NCI-H82 (cell line): ENCODE results near the gene DYNC1I1.

Source experiments
- DNase-seq: peaks from one replicate; lab custom pipeline; 2025; lab: John Stamatoyannopoulos, UW

The DYNC1I1 gene

DNA sequence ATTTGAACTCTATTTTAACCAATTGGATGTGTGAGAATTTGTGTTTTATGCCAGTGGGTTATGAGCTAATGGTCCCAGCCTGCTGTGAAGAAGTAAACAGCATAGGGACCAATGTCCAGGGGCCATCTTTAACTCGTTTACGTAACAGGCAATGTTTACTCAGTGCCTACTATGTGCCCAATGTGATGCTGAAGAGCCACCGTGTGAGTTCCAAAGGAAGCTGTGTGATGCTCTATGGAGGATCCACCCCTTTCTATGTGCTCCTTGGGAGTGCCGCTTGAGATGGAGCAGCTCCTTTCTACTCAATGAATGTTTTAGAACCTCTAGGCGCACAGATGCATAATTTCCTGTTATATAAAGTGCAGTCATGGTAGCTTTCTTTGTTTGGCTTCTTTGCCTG lies 21.3 kb downstream of the DYNC1I1 start:
- DNase-seq: no peak

DNA sequence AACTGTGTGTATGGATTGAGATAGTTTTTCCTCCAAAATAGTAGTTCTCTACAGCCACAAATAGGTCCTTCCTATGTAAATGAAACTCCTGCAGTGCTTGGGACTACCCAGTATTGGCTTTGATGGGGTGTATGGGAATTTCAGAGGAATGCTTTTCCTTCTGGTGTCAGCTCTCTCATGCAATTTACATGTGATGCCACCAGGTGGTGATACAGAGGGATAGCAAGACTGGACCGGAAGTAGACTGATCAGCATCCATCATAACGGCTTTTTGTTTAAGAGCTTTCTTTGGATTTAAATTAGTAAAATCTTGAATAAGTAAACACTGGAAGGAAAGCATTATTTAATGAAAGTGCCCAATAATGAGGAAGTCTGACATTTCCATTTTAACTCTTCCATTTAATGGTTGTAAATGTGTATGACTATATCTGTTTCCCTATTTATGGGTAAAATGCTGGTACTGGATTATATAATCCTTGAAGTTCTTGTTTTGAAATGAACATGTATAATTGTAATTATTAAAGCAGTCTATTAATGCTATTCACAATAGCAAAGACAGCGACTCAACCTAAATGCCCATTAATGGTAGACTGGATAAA lies 22.7 kb downstream of the DYNC1I1 start:
- peak; percentile 66 for DNase-seq

DNA sequence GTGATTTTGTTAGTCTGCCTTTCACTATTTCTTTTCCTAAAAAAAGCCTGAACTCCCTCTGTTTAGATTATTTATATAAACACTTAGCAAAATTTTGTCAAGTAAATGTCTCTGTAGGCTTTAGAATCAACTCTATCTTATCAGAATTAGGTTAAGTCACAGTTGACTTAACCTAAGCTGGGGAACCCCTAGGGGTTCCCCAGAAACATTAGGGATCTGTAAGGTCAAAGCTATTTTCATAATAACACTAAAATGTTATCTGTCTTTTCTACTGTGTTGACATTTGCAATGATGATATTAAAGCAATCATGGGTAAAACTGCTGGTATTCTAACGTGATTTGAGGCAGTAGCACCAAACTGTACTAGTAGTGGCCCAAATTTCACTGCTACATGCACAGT lies 24.3 kb downstream of the DYNC1I1 start:
- no peak for DNase-seq

DNA sequence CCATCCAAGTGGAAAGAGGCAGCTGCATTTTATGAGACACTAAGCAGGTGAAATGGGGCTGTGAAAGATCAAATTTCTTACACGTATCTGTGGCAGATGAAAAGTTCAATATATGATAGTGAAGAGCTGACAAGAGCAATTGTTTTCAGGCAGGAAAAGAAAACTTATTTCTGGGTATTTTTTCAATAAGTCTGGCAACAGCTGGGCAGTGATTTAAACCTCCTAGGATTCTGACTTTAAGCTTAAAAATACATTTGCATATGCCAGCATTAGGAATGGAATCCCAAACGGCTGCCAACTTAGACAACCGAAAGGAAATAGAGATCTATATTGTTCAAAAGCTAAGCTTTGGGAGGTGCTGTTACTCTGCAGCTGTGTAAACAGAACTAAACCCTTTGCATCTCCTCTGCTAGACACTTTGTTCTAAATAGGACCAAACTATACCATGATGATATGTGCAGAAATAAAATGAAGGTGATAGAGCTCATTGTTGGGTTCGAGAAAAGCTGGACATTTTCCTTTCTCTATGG lies 26.1 kb downstream of the DYNC1I1 start:
- DNase-seq: no peak

DNA sequence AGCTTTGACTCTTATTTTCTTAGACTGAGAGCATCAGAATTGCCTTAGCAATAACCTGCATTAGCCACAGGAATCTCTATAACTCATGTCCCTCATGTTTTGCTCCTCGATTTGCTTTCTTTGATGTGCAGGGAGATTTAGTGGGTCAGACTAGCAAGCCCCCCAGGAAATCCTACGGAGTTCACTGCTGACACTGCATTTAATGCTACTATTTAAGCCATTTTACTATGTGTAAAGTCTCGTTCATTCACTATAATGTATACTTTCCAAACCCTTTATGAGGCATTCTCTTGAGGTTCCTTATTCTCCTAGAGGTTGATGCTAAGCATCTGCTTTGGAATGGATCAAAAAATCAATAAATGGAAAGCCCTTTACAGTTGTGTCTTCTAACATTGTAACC lies 28.4 kb downstream of the DYNC1I1 start:
- DNase-seq: no peak

DNA sequence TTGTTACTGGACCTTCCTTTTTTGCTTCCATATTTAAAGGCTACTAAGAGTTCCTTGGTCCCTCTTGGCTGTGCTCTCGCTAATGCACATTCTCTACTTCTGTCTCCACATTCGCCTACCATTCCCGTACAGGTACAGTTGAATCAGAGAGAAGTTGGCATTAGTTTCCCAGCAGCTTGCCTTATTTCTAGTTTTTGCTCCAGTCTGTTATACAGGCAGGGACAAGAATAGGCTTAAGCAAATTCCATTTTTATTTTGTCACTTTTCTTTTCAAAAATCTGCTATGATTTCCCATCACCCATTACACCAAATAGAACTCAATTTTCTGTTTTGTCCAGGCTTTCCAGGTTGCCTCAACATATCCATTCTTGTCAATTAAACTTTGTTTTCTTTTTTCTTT lies 29.9 kb downstream of the DYNC1I1 start:
- no peak for DNase-seq

DNA sequence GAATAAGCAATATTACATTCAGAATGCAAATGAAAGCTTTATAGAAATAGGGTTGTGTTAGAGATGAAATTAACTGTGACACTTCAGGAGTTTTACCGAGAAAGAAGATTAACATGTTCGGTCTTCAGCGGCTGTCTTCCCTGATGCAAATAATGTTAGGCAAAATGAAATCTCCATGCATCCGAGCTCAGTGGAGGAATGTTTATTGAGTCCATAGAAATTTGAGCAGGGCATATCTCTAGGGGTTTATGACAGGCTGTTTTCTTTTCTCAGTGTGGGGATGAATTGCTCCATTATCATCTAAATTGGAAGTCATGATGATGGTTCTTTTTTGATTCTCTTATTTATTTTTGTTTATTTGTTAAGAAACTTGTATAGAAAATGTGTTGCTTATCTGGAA lies 31.7 kb downstream of the DYNC1I1 start:
- DNase-seq: no peak

DNA sequence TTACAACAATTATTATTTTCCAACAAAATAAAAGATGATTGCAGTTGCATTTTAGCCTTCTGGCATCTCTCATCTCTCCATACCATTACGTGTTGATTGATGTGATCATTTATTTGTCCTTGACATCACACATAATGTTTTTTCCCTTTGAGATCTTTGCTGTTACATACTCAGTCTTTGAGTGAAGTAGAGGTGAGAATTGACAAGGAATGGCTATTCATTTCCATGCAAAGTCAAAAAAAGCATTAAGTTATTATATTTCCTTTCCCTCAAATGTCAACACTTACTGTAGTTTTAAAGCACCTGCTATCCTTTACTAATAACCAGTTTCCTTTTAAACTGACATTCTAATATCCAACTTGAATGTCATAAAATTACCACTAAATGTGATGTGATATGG lies 33.6 kb downstream of the DYNC1I1 start:
- no peak for DNase-seq

DNA sequence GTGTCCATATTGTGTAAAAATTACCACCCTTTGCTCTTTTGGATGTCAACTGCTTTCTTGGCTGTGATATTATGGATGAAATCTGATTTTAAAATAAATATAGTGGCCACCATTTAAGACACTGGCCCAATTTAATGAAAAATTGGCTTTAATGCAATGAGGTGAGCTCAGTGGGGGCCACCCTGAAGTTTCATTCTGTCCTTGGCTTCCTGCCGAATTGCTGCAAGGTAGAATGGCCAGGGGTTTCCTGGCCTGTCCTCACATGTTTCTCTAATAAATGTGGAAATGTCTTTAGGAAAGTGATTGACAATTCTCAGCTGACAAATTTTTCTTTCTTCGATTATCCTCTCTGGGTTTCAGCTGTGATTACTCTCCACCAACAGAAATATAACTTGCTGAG lies 36.0 kb downstream of the DYNC1I1 start:
- DNase-seq: no peak

DNA sequence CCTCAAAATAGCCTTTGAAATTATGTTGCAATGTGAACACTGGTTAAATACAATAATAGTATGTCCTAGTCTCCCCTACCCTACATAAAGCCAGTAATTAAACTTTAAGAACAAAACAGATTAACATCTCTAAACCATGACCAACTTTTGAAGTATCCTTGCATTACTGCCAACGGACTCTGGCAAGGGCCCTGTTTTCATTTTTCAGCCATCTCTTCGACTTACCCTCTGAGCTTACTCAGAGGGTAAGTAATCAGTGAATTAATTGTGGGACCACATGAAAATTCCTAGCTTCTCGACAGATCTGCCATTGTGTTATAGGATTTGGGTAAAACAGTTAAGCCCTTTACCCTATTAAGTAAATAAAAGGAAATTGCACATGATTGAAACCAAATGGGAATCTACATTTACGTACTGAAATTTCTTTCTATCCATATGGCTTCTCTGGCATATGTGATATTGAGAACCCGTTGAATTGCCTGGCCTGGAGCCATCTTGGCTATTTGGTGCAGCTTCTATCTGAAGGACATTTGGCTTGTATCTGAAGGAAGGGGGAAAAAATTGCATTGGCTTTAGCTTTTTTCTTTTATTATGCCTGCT lies 39.6 kb downstream of the DYNC1I1 start:
- DNase-seq: peak; percentile 20

DNA sequence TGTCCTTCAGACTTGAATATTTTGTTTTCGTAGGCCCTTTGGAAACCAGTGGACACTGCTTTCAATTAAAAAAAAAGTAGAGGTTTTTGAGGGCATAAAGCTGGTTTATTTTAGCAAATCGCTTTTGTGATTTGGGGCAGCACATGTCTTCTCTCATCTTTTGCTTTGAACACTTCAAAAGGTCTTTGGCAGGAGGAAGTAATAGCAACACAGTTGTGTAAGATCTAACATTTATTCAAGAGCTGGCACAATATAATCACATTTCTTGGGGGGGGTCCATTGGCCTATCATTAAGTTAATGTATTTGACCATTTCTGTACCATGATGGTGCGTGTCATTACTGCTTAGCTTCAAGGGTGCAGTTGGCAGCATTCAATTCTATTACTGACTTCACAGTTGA lies 42.4 kb downstream of the DYNC1I1 start:
- DNase-seq: no peak

DNA sequence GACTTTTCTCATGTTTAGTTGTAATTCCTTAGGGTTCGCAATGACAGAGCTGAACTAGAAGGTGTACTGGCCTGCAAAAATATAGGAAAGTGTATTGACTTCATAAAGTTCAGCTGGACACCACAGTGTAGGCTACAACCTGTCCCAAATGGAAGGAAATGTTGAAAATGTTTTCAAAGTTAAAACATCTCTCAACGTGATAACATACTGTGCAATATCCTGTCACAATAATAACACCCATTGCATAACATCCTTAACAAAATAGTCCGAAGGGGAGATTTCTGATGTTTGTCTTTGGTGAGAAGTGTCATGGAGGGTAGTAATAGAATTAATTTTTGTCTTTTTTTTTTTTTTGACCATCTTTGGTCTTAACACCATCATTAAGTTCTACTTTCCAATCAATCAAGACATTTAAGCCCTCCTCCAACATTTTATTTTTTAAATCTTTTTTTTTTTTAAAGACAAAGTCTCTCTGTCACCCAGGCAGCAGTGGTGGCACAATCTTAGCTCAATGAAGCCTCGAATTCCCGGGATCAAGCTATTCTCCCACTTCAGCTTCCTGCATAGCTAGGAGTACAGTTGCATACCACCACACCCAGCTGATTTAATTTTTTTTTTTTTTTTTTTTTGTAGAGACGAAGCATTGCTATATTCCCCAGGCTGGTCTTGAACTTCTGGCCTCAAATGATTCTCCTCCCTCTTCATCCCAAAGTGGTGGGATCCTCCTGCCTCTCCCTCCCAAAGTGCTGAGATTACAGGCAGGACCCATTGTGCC lies 45.7 kb downstream of the DYNC1I1 start:
- DNase-seq: no peak

DNA sequence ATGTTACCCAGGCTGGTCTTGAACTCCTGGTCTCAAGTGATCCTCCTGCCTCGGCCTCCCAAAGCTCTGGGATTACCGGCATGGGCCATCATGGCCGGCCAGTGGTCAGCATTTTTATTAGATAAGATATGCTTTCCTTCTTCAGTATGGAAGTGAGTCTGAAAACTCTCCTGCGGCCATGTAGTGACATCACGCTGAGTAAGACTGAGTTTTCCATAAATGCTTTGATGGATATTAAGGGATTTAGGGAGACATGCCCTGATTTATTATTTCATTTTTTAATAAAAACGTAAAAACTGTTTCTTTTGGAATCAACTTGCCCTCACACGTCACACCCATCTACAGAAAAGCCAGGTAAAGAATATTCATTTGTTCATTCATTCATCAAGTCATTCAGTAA lies 48.4 kb downstream of the DYNC1I1 start:
- DNase-seq: no peak

DNA sequence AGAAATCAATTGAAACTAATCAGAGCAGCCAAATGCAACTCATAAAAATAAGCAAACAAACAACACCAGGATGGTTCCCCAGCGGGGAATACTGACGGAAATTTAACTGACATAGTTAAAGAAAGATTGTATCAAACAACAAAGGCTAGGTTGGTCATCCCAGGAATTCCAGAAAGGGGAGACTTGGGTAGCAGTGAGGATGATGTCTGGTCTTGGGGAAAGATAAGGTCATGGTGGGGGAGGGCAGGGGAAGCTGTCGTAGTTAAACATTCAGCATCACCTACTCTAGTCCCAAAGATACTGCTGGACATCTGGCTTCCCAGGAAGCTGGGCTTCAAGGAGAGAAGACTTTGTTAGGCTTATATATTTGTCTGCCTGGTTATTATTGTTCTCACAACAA lies 50.4 kb downstream of the DYNC1I1 start:
- no peak for DNase-seq

DNA sequence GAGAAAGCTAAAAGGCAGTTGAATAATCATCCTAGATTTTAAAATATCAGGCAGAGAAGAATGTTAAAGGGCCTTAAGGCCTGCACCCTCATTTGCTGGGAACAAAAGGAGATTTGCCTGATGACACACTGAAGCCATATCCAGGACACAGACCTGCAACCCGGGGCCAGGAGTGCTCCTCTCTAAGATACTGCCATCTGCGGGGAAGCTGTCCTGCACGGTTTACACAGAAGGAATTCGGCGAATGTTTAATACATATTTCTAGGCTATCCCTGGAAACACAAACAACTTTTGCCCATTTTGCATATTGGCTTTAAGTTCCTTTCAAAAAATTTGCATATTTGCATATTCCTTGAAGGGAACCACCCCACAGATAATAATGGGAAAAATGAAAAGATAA lies 52.3 kb downstream of the DYNC1I1 start:
- no peak for DNase-seq

DNA sequence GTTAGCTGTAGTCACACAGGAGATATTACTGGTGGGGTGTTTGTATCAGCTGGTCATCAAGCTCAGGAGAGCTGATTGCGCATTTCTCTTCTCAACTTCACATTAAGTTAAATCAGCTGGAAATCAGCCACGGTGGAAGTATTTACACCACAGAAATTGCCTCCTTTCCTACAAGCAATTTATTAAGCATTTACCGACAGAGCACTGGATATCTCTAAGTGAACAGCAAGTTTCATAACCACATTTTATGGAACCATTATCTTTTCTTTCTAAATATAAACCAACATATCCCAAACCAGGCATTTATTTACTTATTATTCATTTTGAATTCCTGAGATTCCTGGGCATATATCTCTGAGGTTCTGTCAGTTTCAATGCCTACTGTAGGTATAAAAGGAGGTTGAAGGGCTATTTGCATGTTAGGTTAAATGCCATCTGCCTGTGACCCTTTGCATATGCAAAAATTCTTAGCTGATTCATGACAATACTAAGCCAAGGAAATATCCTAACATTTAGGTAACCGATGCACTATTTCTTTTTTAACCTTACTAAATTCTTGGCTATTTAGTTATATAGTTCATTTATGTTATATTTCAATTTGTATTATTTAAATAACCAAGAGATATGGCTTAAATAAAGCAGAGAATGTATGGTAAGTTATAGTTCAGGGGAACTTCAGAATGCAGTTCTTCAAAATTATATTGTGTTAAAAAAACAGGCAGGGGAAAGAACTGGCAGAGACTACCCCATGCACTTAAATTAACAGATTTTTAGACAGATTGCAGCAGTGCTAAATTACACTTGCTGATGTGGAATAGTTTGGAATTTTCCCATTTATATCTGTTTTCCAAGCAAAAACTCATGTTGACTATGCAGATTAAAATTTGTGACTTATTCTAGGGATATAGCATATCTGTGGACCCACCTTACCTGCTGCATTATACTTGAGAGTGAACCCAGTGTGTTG lies 56.8 kb downstream of the DYNC1I1 start:
- DNase-seq: no peak

DNA sequence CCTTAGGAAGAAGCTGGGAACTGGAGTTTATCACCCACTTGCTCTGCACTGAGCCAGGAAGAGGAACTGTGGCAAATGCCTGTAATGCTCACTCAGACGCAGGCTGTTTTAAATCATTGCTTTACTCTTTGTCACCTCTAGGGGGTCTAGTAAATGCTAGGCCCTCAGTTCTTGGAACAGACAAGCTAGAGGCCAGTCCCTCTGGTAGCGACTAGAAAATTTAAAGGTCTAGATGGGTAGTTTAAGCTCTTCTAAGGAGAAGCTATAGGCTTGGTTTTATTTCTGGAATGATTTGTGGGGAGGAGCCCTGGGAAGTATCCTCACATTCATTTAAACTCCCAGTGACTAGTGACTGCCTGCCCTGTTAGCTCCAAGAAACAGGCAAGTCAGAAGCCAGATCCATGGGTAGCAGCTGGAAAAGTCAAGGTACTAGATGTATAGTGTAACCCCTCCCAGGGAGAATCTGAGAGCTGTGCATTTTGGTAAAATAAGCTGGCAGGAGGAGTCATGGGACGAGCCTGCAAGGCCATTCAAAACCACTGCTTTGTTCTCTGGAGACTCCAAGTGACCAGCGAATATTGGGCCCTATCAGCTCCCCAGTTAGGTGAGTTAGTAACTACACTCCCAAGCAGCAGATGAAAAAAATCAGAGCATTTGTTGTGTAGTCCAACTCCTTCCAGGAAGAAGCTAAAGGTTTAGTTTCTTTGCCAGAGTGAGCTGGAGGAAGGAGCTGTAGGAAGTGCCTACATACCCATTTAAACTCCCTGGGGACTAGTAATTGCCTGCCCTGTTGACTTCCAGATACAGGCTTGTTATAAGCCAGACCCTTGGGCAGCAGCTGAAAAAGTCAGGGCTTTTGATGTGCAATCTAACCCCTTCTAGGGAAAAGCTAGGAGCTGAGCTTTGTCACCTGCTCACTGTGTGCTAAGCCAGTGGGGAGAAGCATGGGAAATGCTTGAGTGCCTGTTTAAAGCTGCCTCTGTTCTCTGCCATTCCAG lies 68.9 kb downstream of the DYNC1I1 start:
- DNase-seq: peak; percentile 29

DNA sequence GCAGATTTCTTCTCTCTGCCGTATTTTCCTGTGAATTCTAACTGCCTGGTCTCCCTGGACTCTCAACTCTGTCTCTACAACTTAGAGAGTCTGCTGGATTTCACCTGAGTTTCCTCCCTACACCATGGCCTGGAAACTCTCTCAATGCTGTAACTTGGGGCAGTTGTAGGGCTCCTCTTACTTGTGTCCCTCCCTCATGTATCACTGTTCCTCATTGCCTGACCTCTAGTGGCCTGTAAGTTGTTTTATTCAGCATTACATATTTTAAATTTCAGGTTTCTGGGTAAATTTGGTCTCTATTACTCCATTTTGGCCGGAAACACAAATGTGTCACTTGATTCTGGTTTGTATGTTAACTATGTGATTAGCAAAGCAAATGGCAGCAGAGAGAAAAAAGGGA lies 70.9 kb downstream of the DYNC1I1 start:
- DNase-seq: no peak

DNA sequence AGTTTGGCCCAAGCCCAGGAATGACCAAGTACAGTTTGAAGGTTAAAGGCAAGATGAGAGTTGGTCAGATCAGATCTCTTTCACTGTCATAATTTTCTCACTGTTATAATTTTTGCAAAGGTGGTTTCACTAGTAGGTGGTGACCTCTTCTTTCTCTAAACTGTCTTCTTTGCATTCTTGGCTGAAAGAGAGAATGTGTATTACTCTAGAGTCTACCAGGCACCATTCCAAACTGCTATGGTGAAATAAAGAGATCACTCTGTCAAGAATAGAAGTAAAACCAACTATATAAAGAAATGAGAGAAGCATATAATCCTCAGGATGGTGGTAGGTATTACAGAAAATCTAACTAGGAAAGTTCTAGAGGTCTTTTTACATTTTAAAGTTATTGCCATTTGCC lies 72.7 kb downstream of the DYNC1I1 start:
- no peak for DNase-seq

DNA sequence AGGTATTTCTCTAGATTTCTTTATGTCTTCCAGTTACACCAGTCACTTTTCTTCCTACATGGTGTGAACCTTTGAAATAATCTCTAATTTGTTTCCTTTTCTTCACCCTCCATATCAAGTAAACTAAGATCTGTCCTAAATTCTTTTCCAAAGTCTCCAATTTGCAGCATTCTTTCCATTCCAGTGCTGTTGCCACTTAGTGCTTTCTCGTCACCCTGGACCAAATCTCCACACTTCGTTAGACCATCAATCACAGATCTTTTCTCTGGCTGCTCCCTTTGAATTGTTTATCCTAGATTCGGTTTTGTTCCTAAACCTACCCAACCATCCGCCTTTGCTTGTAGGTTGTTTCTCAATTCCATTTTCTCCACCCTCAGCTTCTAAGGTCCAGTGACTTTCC lies 74.7 kb downstream of the DYNC1I1 start:
- no peak for DNase-seq

DNA sequence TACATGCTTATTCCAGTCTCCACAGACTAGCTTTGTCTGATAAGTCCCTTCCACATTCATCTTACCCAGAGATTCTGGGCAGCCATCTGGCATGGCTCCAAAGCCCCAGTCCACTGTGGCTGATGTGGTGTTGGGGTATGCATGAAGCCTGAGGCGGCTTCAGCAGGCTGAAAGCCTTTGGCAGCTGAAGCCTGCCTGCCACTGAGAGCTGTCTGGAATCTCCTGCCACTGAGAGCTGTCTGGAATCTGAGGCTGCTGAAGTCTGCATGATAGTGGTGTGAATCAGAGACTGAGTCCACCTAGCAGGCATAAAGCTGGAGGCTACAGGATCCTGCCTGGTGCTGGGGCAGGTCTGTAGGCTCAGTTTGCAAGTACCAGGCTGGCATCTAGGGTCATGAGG lies 87.1 kb downstream of the DYNC1I1 start:
- peak; percentile 21 for DNase-seq
